ENCODE measurements around the gene DDN. TPM values are rescaled to one million over a fixed set of nuclear protein-coding genes. Genes with fewer than 3 reads are reported as not detected.
A peak's percentile ranks its signal among the peaks of the same experiment; 100 is the strongest.

DDN gene
- total RNA-seq, 4 donors from 2014 or later: 0.27 to 0.28 TPM; not detected in 2

DNA sequence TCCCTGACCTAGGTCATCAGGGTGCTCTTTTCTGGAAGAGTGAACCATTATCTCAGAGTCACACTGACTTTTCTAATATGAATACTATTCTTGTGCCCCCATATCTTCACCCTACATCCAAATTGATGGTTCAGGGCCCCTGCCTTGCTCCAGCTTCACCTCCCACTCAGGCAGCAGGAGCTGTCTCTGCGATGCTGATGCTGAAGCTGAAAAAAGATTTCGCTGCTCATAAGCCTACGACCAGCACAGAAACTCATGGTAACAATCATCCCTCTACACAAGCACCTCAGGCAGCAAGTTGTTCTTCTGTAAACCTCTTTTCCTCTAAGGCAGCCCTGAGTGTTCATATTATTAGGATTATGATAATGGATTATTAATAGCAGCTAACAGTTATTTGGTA, 45.1 kb downstream of the DDN start:
- Histone ChIP-seq H3K4me1 (peaks cover 0 to 19% (median 0%) of the 10 kb centered on the region in 4 donors), H3K27ac (no peak overlapping the region), H3K4me3 (no peak overlapping the region), H3K36me3 (peaks cover 0 to 9% (median 0%) of the 10 kb centered on the region in 3 donors), H3K9me3 (no peaks in the 10 kb centered on the region), H3K27me3 (no peaks in the 10 kb centered on the region)
- DNase-seq: no peak
- no peak for TF ChIP-seq POLR2A (IDR thresholded peaks at IDR 0.05)
- TF ChIP-seq, protein P1, sequence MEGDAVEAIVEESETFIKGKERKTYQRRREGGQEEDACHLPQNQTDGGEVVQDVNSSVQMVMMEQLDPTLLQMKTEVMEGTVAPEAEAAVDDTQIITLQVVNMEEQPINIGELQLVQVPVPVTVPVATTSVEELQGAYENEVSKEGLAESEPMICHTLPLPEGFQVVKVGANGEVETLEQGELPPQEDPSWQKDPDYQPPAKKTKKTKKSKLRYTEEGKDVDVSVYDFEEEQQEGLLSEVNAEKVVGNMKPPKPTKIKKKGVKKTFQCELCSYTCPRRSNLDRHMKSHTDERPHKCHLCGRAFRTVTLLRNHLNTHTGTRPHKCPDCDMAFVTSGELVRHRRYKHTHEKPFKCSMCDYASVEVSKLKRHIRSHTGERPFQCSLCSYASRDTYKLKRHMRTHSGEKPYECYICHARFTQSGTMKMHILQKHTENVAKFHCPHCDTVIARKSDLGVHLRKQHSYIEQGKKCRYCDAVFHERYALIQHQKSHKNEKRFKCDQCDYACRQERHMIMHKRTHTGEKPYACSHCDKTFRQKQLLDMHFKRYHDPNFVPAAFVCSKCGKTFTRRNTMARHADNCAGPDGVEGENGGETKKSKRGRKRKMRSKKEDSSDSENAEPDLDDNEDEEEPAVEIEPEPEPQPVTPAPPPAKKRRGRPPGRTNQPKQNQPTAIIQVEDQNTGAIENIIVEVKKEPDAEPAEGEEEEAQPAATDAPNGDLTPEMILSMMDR (IDR thresholded peaks at IDR 0.05): no peak

GRCh38 chr12:48952691-48953090, 46.5 kb downstream of the DDN start:
- no peaks in the 10 kb centered on the region for H3K9me3 ChIP-seq
- peaks cover 0 to 9% (median 0%) of the 10 kb centered on the region in 3 donors for H3K36me3 ChIP-seq
- DNase-seq: no peak
- no peak overlapping the region for H3K27ac ChIP-seq
- TF ChIP-seq, protein P1 (IDR thresholded peaks at IDR 0.05): no peak
- TF ChIP-seq POLR2A (IDR thresholded peaks at IDR 0.05): no peak
- H3K27me3 ChIP-seq: no peaks in the 10 kb centered on the region
- H3K4me1 ChIP-seq: peaks cover 0 to 21% (median 0%) of the 10 kb centered on the region in 4 donors
- H3K4me3 ChIP-seq: no peak overlapping the region

DNA sequence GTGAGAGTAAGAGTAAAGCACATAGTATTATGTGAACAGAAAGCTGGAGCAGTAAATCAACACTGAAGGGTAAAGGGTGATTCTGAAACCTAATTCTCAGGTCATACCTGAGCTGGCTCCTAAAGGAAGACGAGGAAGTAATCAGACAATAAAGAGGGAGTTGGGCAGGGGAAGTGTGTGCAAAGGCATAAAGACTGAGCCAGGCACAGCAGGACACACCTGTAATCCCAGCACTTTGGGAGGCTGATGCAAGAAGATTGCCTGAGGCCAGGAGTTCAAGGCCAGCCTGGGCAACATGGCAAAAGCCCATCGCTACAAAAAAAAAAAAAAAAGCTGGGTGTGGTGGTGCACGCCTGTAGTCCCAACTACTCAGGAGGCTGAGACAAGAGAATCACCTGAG, 51.4 kb downstream of the DDN start:
- peak overlapping the region in 2 of 4 donors; percentile 1 to 4 for H3K27ac ChIP-seq
- no peaks in the 10 kb centered on the region for H3K9me3 ChIP-seq
- H3K27me3 ChIP-seq: no peaks in the 10 kb centered on the region
- peaks cover 0 to 26% (median 0%) of the 10 kb centered on the region in 4 donors for H3K4me1 ChIP-seq
- no peak for DNase-seq
- peaks cover 0 to 7% (median 0%) of the 10 kb centered on the region in 3 donors for H3K36me3 ChIP-seq
- TF ChIP-seq, protein P1 (IDR thresholded peaks at IDR 0.05): no peak
- TF ChIP-seq POLR2A (IDR thresholded peaks at IDR 0.05): no peak
- H3K4me3 ChIP-seq: no peak overlapping the region

GRCh38 chr12:48946943-48947342, 52.2 kb downstream of the DDN start:
- peak overlapping the region in 1 of 4 donors; percentile 3 for H3K27ac ChIP-seq
- peaks cover 0 to 7% (median 0%) of the 10 kb centered on the region in 3 donors for H3K36me3 ChIP-seq
- TF ChIP-seq POLR2A (IDR thresholded peaks at IDR 0.05): no peak
- no peaks in the 10 kb centered on the region for H3K9me3 ChIP-seq
- H3K4me3 ChIP-seq: no peak overlapping the region
- H3K4me1 ChIP-seq: peaks cover 0 to 26% (median 0%) of the 10 kb centered on the region in 4 donors
- no peaks in the 10 kb centered on the region for H3K27me3 ChIP-seq
- DNase-seq: no peak

- no peaks in the 10 kb centered on the region for H3K9me3 ChIP-seq
- TF ChIP-seq, protein P1 (IDR thresholded peaks at IDR 0.05): no peak
- H3K27ac ChIP-seq: no peak overlapping the region
- H3K27me3 ChIP-seq: no peaks in the 10 kb centered on the region
- no peak overlapping the region for H3K4me3 ChIP-seq
- peaks cover 0 to 7% (median 0%) of the 10 kb centered on the region in 3 donors for H3K36me3 ChIP-seq
- DNase-seq: no peak
- peaks cover 0 to 26% (median 0%) of the 10 kb centered on the region in 4 donors for H3K4me1 ChIP-seq
Observed at GRCh38 chr12:48946205-48946604, 53.0 kb downstream of the DDN start.

Small RNAs within 50 kb of the gene (small RNA-seq; reads per million reads assigned to genes)
- 0 reads per million in 2 donors for gene RNU6-940P

Other genes with a start within 250 kb of the DDN start
- gene ADCY6, start 210.3 kb downstream of the DDN start, total RNA-seq: 100 to 1,000 TPM in 3 of 4 donors, 10 to 100 TPM in 1; 71.3 to 175 (median 129) TPM
- gene CACNB3, start 180.9 kb downstream of the DDN start, total RNA-seq: 10 to 100 TPM; 10.2 to 47.0 (median 35.6) TPM
- gene DDX23, start 147.2 kb downstream of the DDN start, total RNA-seq: 100 to 1,000 TPM in 2 of 4 donors, 10 to 100 TPM in 2; 68.0 to 143 (median 104) TPM
- gene RND1, start 133.5 kb downstream of the DDN start, total RNA-seq: 1 to 10 TPM in 2 of 4 donors, under 1 TPM in 1, not detected in 1; 0.80 to 2.2 (median 1.6) TPM
- 10 to 100 TPM in 2 of 4 donors, 1 to 10 TPM in 2; 7.5 to 26.9 (median 12.6) TPM for gene FKBP11, start 73.9 kb downstream of the DDN start, total RNA-seq
- gene ARF3, start 41.9 kb downstream of the DDN start, total RNA-seq: 100 to 1,000 TPM in 1 of 4 donors, 10 to 100 TPM in 3; 49.3 to 217 (median 63.5) TPM
- gene WNT10B, start 27.6 kb downstream of the DDN start, total RNA-seq: 1 to 10 TPM in 2 of 4 donors, under 1 TPM in 1, not detected in 1; 0.67 to 1.8 (median 1.7) TPM
- not detected for gene WNT1, start 21.1 kb downstream of the DDN start, total RNA-seq
- gene PRKAG1, start 19.4 kb upstream of the DDN start, total RNA-seq: 10 to 100 TPM; 34.1 to 42.2 (median 37.9) TPM
- gene KMT2D, start 61.4 kb upstream of the DDN start, total RNA-seq: 100 to 1,000 TPM; 126 to 161 (median 146) TPM
- not detected for gene RHEBL1, start 70.6 kb upstream of the DDN start, total RNA-seq
- gene DHH, start 95.4 kb upstream of the DDN start, total RNA-seq: 1 to 10 TPM in 1 of 4 donors, under 1 TPM in 1, not detected in 2; 0.19 to 2.5 TPM
- 10 to 100 TPM; 34.7 to 93.7 (median 84.7) TPM for gene LMBR1L, start 111.5 kb upstream of the DDN start, total RNA-seq
- 100 to 1,000 TPM; 154 to 578 (median 243) TPM for gene TUBA1B, start 132.0 kb upstream of the DDN start, total RNA-seq
- 10 to 100 TPM; 16.5 to 50.3 (median 37.0) TPM for gene TUBA1A, start 189.7 kb upstream of the DDN start, total RNA-seq

All from Peyer's patch (tissue), 4 donors.